GM12878 (cell line): ENCODE results near the gene ERBB3.

Experiments
- CTCF ChIP-seq, 3 experiments: IDR thresholded peaks in 2 of 3; conservative IDR thresholded peaks in 1 of 3; 2 replicates each; pipeline ENCODE4 v1.5.1; 2011; ENCODE audit warnings: low read depth in 3 of 3, low read length in 3 of 3, mild to moderate bottlenecking in 3 of 3, control low read depth in 2 of 3, moderate library complexity in 2 of 3, inconsistent platforms in 1 of 3, mixed read lengths in 1 of 3; ENCODE audit not compliant: control insufficient read depth in 2 of 3, insufficient read depth in 1 of 3; ENCODE audit errors: extremely low read depth in 1 of 3
- EZH2 ChIP-seq: IDR thresholded peaks from 2 replicates; pipeline ENCODE4 v1.6.1; 2012; ENCODE audit warnings: low read depth, mild to moderate bottlenecking, control low read depth, inconsistent platforms, low read length, borderline replicate concordance; ENCODE audit not compliant: control insufficient read depth
- PML ChIP-seq: IDR thresholded peaks from 2 replicates; pipeline ENCODE4 v1.6.1; 2012; ENCODE audit warnings: low read length, inconsistent platforms
- ZNF274 ChIP-seq: IDR thresholded peaks from one replicate; pipeline ENCODE4 v1.8.0; 2011; ENCODE audit not compliant: insufficient read length, insufficient read depth

- TF ChIP-seq PML (no peak), EZH2 (no peak), CTCF (IDR thresholded peaks at IDR 0.05 in 2 of 3, conservative IDR thresholded peaks at IDR 0.05 in 1 of 3; ENCODE audit: control insufficient read depth in 2 of 3, extremely low read depth in 1 of 3, insufficient read depth in 1 of 3, low read depth in 3 of 3, low read length in 3 of 3) (no peak), ZNF274 (no peak)
Observed at GRCh38 chr12:56078427-56078826, 1.5 kb upstream of the ERBB3 start.
